Measurements from ENCODE around the gene EDDM3A. TPM values are rescaled to one million over a fixed set of nuclear protein-coding genes. Genes with fewer than 3 reads are reported as not detected.
"Not testable (repeated sequence)": the region's sequence is repeated elsewhere in the genome, so short reads cannot be mapped to it uniquely, and the experiment has no call there.

EDDM3A gene
- not detected for total RNA-seq
- long read RNA-seq = 0 reads

GRCh38 chr14:20745571-20746358 lies at the start of gene EDDM3A:
Gene EDDM3A (plus strand): TSS chr14:20745887. CDS start chr14:20747581, 1,694 bp downstream.
- DNase-seq = no peak
- no peak for ATAC-seq
- intact Hi-C loops (cut with micrococcal nuclease) = no loop called here

GRCh38 chr14:20696764-20697163 lies 48.9 kb upstream of the EDDM3A start:
- ATAC-seq (no peak), DNase-seq (no peak)
- intact Hi-C loops (cut with micrococcal nuclease) = loop anchor here (5.0 to 10.0 kb wide), 2 partner anchors 161 to 372 kb away; no protein-coding TSS in a partner anchor

GRCh38 chr14:20697273-20698017 lies 48.2 kb upstream of the EDDM3A start:
- DNase-seq = peak; percentile 62
- intact Hi-C loops (cut with micrococcal nuclease) = loop anchor here (5.0 to 10.0 kb wide), 2 partner anchors 160 to 373 kb away; no protein-coding TSS in a partner anchor

GRCh38 chr14:20698018-20698329 lies 47.7 kb upstream of the EDDM3A start:
- DNase-seq (no peak), ATAC-seq (no peak)
- intact Hi-C loops (cut with micrococcal nuclease) = loop anchor here (5.0 to 10.0 kb wide), 2 partner anchors 159 to 373 kb away; no protein-coding TSS in a partner anchor

More at GRCh38 chr14:20697273-20698017, 48.2 kb upstream of the EDDM3A start:
- peak; percentile 82 for ATAC-seq

- ATAC-seq (no peak), DNase-seq (no peak)
- intact Hi-C loops (cut with micrococcal nuclease) = loop anchor here (5.0 to 10.0 kb wide), 2 partner anchors 158 to 374 kb away; no protein-coding TSS in a partner anchor
These were observed 46.8 kb upstream of the EDDM3A start for GRCh38 chr14:20698934-20699333.

- ATAC-seq = no peak
- DNase-seq = no peak
- intact Hi-C loops (cut with micrococcal nuclease) = loop anchor here (5.0 to 10.0 kb wide), 2 partner anchors 157 to 375 kb away; no protein-coding TSS in a partner anchor
These were observed 45.8 kb upstream of the EDDM3A start for GRCh38 chr14:20699931-20700330.

- ATAC-seq; intact Hi-C loops (cut with micrococcal nuclease): not testable (repeated sequence)
These were observed 44.7 kb upstream of the EDDM3A start for GRCh38 chr14:20700965-20701364.

GRCh38 chr14:20706657-20707355 lies 38.9 kb upstream of the EDDM3A start:
- DNase-seq = no peak
- intact Hi-C loops (cut with micrococcal nuclease) = no loop called here
- ATAC-seq = no peak

More at GRCh38 chr14:20700965-20701364, 44.7 kb upstream of the EDDM3A start:
- DNase-seq = not testable (repeated sequence)

GRCh38 chr14:20707622-20708021 lies 38.1 kb upstream of the EDDM3A start:
- ATAC-seq (no peak), DNase-seq (no peak)
- intact Hi-C loops (cut with micrococcal nuclease) = no loop called here

GRCh38 chr14:20711261-20711660 lies 34.4 kb upstream of the EDDM3A start:
- intact Hi-C loops (cut with micrococcal nuclease) = no loop called here

GRCh38 chr14:20711685-20712084 lies 34.0 kb upstream of the EDDM3A start:
- no peak for ATAC-seq
- no peak for DNase-seq
- intact Hi-C loops (cut with micrococcal nuclease) = no loop called here

More at GRCh38 chr14:20711261-20711660, 34.4 kb upstream of the EDDM3A start:
- DNase-seq (no peak), ATAC-seq (no peak)

- DNase-seq = no peak
- ATAC-seq = no peak
- intact Hi-C loops (cut with micrococcal nuclease) = no loop called here
These were observed 32.8 kb upstream of the EDDM3A start for GRCh38 chr14:20712904-20713303.

- intact Hi-C loops (cut with micrococcal nuclease) = no loop called here
- ATAC-seq (peak; percentile 92), DNase-seq (peak; percentile 77)
These were observed 31.0 kb upstream of the EDDM3A start for GRCh38 chr14:20714593-20715250.

- no peak for DNase-seq
- no peak for ATAC-seq
- intact Hi-C loops (cut with micrococcal nuclease) = no loop called here
These were observed 25.9 kb upstream of the EDDM3A start for GRCh38 chr14:20719777-20720176.

GRCh38 chr14:20720741-20721140 lies 24.9 kb upstream of the EDDM3A start:
- intact Hi-C loops (cut with micrococcal nuclease) = no loop called here
- no peak for ATAC-seq

GRCh38 chr14:20722016-20722415 lies 23.7 kb upstream of the EDDM3A start:
- intact Hi-C loops (cut with micrococcal nuclease) = no loop called here
- no peak for ATAC-seq
- no peak for DNase-seq

More at GRCh38 chr14:20720741-20721140, 24.9 kb upstream of the EDDM3A start:
- DNase-seq = no peak

- intact Hi-C loops (cut with micrococcal nuclease) = no loop called here
- DNase-seq (peak; percentile 34), ATAC-seq (peak; percentile 65)
These were observed 22.2 kb upstream of the EDDM3A start for GRCh38 chr14:20723488-20723887.

GRCh38 chr14:20726121-20726520 lies 19.6 kb upstream of the EDDM3A start:
- ATAC-seq; intact Hi-C loops (cut with micrococcal nuclease); DNase-seq: not testable (repeated sequence)

GRCh38 chr14:20726531-20726930 lies 19.2 kb upstream of the EDDM3A start:
- no peak for ATAC-seq
- intact Hi-C loops (cut with micrococcal nuclease) = no loop called here
- no peak for DNase-seq

All from left ventricle myocardium superior (tissue), 1 donor.